ENCODE data around the gene CCDC91.

CCDC91 gene

GRCh38 chr12:28242129-28242495 is 51.9 kb downstream of the CCDC91 start:
- Histone ChIP-seq H3K27me3 (ENCODE audit: control insufficient read depth in 5 of 5, insufficient read depth in 4 of 5, low read length in 5 of 5) (no peaks in the 10 kb centered on the region), H3K9me3 (ENCODE audit: control insufficient read depth in 5 of 5, low read length in 5 of 5) (no peaks in the 10 kb centered on the region), H3K27ac (ENCODE audit: low read depth, low read length) (no peak overlapping the region), H3K36me3 (ENCODE audit: control insufficient read depth in 5 of 5, insufficient read depth in 5 of 5, low read length in 5 of 5) (no peaks in the 10 kb centered on the region), H3K4me3 (ENCODE audit: low read depth in 1 of 5, low read length in 5 of 5) (no peak overlapping the region), H3K4me1 (ENCODE audit: control insufficient read depth in 5 of 5, insufficient read depth in 5 of 5, low read length in 5 of 5) (peaks cover 0 to 6% (median 0%) of the 10 kb centered on the region in 5 donors), H3K9ac (ENCODE audit: low read length in 5 of 5) (no peak overlapping the region)

GRCh38 chr12:28242496-28243309 is 52.4 kb downstream of the CCDC91 start:
- no peak overlapping the region for H3K4me3 ChIP-seq (ENCODE audit: low read depth in 1 of 5, low read length in 5 of 5)
- no peaks in the 10 kb centered on the region for H3K36me3 ChIP-seq (ENCODE audit: control insufficient read depth in 5 of 5, insufficient read depth in 5 of 5, low read length in 5 of 5)
- peaks cover 0 to 6% (median 0%) of the 10 kb centered on the region in 5 donors for H3K4me1 ChIP-seq (ENCODE audit: control insufficient read depth in 5 of 5, insufficient read depth in 5 of 5, low read length in 5 of 5)
- no peak overlapping the region for H3K27ac ChIP-seq (ENCODE audit: low read depth, low read length)
- no peaks in the 10 kb centered on the region for H3K9me3 ChIP-seq (ENCODE audit: control insufficient read depth in 5 of 5, low read length in 5 of 5)
- H3K27me3 ChIP-seq (ENCODE audit: control insufficient read depth in 5 of 5, insufficient read depth in 4 of 5, low read length in 5 of 5), result no peaks in the 10 kb centered on the region
- no peak overlapping the region for H3K9ac ChIP-seq (ENCODE audit: low read length in 5 of 5)

GRCh38 chr12:28243310-28243633 is 53.0 kb downstream of the CCDC91 start:
- H3K9me3 ChIP-seq (ENCODE audit: control insufficient read depth in 5 of 5, low read length in 5 of 5), result no peaks in the 10 kb centered on the region

GRCh38 chr12:28247806-28248205 is 57.5 kb downstream of the CCDC91 start:
- no peak overlapping the region for H3K27ac ChIP-seq (ENCODE audit: low read depth, low read length)
- H3K9me3 ChIP-seq (ENCODE audit: control insufficient read depth in 5 of 5, low read length in 5 of 5), result no peaks in the 10 kb centered on the region

More at GRCh38 chr12:28243310-28243633, 53.0 kb downstream of the CCDC91 start:
- H3K27me3 ChIP-seq (ENCODE audit: control insufficient read depth in 5 of 5, insufficient read depth in 4 of 5, low read length in 5 of 5), result no peaks in the 10 kb centered on the region
- H3K36me3 ChIP-seq (ENCODE audit: control insufficient read depth in 5 of 5, insufficient read depth in 5 of 5, low read length in 5 of 5), result no peaks in the 10 kb centered on the region
- H3K27ac ChIP-seq (ENCODE audit: low read depth, low read length), result no peak overlapping the region
- no peak overlapping the region for H3K4me3 ChIP-seq (ENCODE audit: low read depth in 1 of 5, low read length in 5 of 5)
- H3K4me1 ChIP-seq (ENCODE audit: control insufficient read depth in 5 of 5, insufficient read depth in 5 of 5, low read length in 5 of 5), result peaks cover 0 to 6% (median 0%) of the 10 kb centered on the region in 5 donors
- H3K9ac ChIP-seq (ENCODE audit: low read length in 5 of 5), result no peak overlapping the region

GRCh38 chr12:28248555-28249145 is 58.4 kb downstream of the CCDC91 start:
- Histone ChIP-seq H3K9ac (ENCODE audit: low read length in 5 of 5) (no peak overlapping the region), H3K27me3 (ENCODE audit: control insufficient read depth in 5 of 5, insufficient read depth in 4 of 5, low read length in 5 of 5) (no peaks in the 10 kb centered on the region), H3K27ac (ENCODE audit: low read depth, low read length) (no peak overlapping the region), H3K4me1 (ENCODE audit: control insufficient read depth in 5 of 5, insufficient read depth in 5 of 5, low read length in 5 of 5) (peaks cover 0 to 19% (median 13%) of the 10 kb centered on the region in 5 donors), H3K36me3 (ENCODE audit: control insufficient read depth in 5 of 5, insufficient read depth in 5 of 5, low read length in 5 of 5) (no peaks in the 10 kb centered on the region), H3K4me3 (ENCODE audit: low read depth in 1 of 5, low read length in 5 of 5) (no peak overlapping the region), H3K9me3 (ENCODE audit: control insufficient read depth in 5 of 5, low read length in 5 of 5) (no peaks in the 10 kb centered on the region)

More at GRCh38 chr12:28247806-28248205, 57.5 kb downstream of the CCDC91 start:
- Histone ChIP-seq H3K4me1 (ENCODE audit: control insufficient read depth in 5 of 5, insufficient read depth in 5 of 5, low read length in 5 of 5) (peaks cover 0 to 20% (median 13%) of the 10 kb centered on the region in 5 donors), H3K9ac (ENCODE audit: low read length in 5 of 5) (no peak overlapping the region), H3K36me3 (ENCODE audit: control insufficient read depth in 5 of 5, insufficient read depth in 5 of 5, low read length in 5 of 5) (no peaks in the 10 kb centered on the region), H3K27me3 (ENCODE audit: control insufficient read depth in 5 of 5, insufficient read depth in 4 of 5, low read length in 5 of 5) (no peaks in the 10 kb centered on the region), H3K4me3 (ENCODE audit: low read depth in 1 of 5, low read length in 5 of 5) (no peak overlapping the region)

- H3K9ac ChIP-seq (ENCODE audit: low read length in 5 of 5), result no peak overlapping the region
- H3K27ac ChIP-seq (ENCODE audit: low read depth, low read length), result no peak overlapping the region
- H3K4me3 ChIP-seq (ENCODE audit: low read depth in 1 of 5, low read length in 5 of 5), result no peak overlapping the region
- no peaks in the 10 kb centered on the region for H3K36me3 ChIP-seq (ENCODE audit: control insufficient read depth in 5 of 5, insufficient read depth in 5 of 5, low read length in 5 of 5)
- peaks cover 0 to 18% (median 12%) of the 10 kb centered on the region in 5 donors for H3K4me1 ChIP-seq (ENCODE audit: control insufficient read depth in 5 of 5, insufficient read depth in 5 of 5, low read length in 5 of 5)
- H3K9me3 ChIP-seq (ENCODE audit: control insufficient read depth in 5 of 5, low read length in 5 of 5), result no peaks in the 10 kb centered on the region
- no peaks in the 10 kb centered on the region for H3K27me3 ChIP-seq (ENCODE audit: control insufficient read depth in 5 of 5, insufficient read depth in 4 of 5, low read length in 5 of 5)
These were observed 62.9 kb downstream of the CCDC91 start for GRCh38 chr12:28253161-28253641.

- Histone ChIP-seq H3K9me3 (ENCODE audit: control insufficient read depth in 5 of 5, low read length in 5 of 5) (no peaks in the 10 kb centered on the region), H3K27me3 (ENCODE audit: control insufficient read depth in 5 of 5, insufficient read depth in 4 of 5, low read length in 5 of 5) (no peaks in the 10 kb centered on the region), H3K4me3 (ENCODE audit: low read depth in 1 of 5, low read length in 5 of 5) (no peak overlapping the region), H3K9ac (ENCODE audit: low read length in 5 of 5) (no peak overlapping the region), H3K36me3 (ENCODE audit: control insufficient read depth in 5 of 5, insufficient read depth in 5 of 5, low read length in 5 of 5) (peaks cover 0 to 18% (median 2%) of the 10 kb centered on the region in 5 donors), H3K27ac (ENCODE audit: low read depth, low read length) (no peak overlapping the region), H3K4me1 (ENCODE audit: control insufficient read depth in 5 of 5, insufficient read depth in 5 of 5, low read length in 5 of 5) (peaks cover 0 to 3% (median 0%) of the 10 kb centered on the region in 5 donors)
These were observed 67.2 kb downstream of the CCDC91 start for GRCh38 chr12:28257411-28257810.

GRCh38 chr12:28258998-28259397 is 68.7 kb downstream of the CCDC91 start:
- no peak overlapping the region for H3K9ac ChIP-seq (ENCODE audit: low read length in 5 of 5)
- no peak overlapping the region for H3K27ac ChIP-seq (ENCODE audit: low read depth, low read length)
- H3K9me3 ChIP-seq (ENCODE audit: control insufficient read depth in 5 of 5, low read length in 5 of 5), result no peaks in the 10 kb centered on the region
- H3K4me1 ChIP-seq (ENCODE audit: control insufficient read depth in 5 of 5, insufficient read depth in 5 of 5, low read length in 5 of 5), result peaks cover 0 to 3% (median 0%) of the 10 kb centered on the region in 5 donors
- H3K27me3 ChIP-seq (ENCODE audit: control insufficient read depth in 5 of 5, insufficient read depth in 4 of 5, low read length in 5 of 5), result no peaks in the 10 kb centered on the region
- no peak overlapping the region for H3K4me3 ChIP-seq (ENCODE audit: low read depth in 1 of 5, low read length in 5 of 5)
- peaks cover 0 to 23% (median 3%) of the 10 kb centered on the region in 5 donors for H3K36me3 ChIP-seq (ENCODE audit: control insufficient read depth in 5 of 5, insufficient read depth in 5 of 5, low read length in 5 of 5)

GRCh38 chr12:28265435-28266042 is 75.3 kb downstream of the CCDC91 start:
- Histone ChIP-seq H3K4me1 (ENCODE audit: control insufficient read depth in 5 of 5, insufficient read depth in 5 of 5, low read length in 5 of 5) (no peaks in the 10 kb centered on the region), H3K4me3 (ENCODE audit: low read depth in 1 of 5, low read length in 5 of 5) (no peak overlapping the region), H3K9me3 (ENCODE audit: control insufficient read depth in 5 of 5, low read length in 5 of 5) (peaks cover 0 to 4% (median 3%) of the 10 kb centered on the region in 5 donors), H3K27me3 (ENCODE audit: control insufficient read depth in 5 of 5, insufficient read depth in 4 of 5, low read length in 5 of 5) (no peaks in the 10 kb centered on the region), H3K9ac (ENCODE audit: low read length in 5 of 5) (no peak overlapping the region), H3K36me3 (ENCODE audit: control insufficient read depth in 5 of 5, insufficient read depth in 5 of 5, low read length in 5 of 5) (peaks cover under 1 to 18% (median 5%) of the 10 kb centered on the region in 5 donors), H3K27ac (ENCODE audit: low read depth, low read length) (no peak overlapping the region)
